ENCODE results near the gene ARHGEF2. TPM values are rescaled to one million over a fixed set of nuclear protein-coding genes. Genes with fewer than 3 reads are reported as not detected.
A peak's percentile ranks its signal among the peaks of the same experiment; 100 is the strongest.

The ARHGEF2 gene
- total and polyA plus RNA-seq, 9 of the 15 experiments (the other 6 are each of a cell fraction or from before 2014, with no cell fraction given) = 7.1 to 162 (median 62.2) TPM

DNA sequence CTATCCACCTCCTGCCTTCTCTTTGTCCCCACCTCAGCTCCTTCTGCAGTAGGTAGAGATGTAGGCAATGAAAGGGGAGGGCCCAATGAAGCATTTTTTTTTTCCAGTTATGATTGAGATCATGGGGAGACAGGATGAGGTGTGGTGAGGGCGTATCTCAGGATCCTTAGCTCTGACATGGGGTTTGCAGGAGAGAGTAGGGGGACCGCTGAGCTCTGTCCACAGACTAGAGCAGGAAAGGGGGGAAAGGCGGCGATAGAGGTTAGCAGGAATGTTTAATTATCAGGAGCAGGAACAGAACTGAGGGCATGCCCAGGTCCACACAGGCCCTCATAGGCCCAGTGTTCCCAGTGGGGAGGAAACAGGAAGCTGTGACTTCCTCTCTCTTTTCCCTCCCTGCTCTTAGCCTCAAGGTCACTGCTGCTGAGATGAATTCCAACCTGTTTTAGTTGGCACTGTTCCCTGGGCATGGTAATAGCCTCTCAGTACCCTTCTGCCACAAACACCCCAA is 37.8 kb downstream of the ARHGEF2 start (continued):
- TF ChIP-seq ZBTB9 (CRISPR knock-in tag; IDR thresholded peaks at IDR 0.05) = 0 out of 2 replicates have a peak, but pooled peaks have one; percentile 32
- TF ChIP-seq, protein P1, sequence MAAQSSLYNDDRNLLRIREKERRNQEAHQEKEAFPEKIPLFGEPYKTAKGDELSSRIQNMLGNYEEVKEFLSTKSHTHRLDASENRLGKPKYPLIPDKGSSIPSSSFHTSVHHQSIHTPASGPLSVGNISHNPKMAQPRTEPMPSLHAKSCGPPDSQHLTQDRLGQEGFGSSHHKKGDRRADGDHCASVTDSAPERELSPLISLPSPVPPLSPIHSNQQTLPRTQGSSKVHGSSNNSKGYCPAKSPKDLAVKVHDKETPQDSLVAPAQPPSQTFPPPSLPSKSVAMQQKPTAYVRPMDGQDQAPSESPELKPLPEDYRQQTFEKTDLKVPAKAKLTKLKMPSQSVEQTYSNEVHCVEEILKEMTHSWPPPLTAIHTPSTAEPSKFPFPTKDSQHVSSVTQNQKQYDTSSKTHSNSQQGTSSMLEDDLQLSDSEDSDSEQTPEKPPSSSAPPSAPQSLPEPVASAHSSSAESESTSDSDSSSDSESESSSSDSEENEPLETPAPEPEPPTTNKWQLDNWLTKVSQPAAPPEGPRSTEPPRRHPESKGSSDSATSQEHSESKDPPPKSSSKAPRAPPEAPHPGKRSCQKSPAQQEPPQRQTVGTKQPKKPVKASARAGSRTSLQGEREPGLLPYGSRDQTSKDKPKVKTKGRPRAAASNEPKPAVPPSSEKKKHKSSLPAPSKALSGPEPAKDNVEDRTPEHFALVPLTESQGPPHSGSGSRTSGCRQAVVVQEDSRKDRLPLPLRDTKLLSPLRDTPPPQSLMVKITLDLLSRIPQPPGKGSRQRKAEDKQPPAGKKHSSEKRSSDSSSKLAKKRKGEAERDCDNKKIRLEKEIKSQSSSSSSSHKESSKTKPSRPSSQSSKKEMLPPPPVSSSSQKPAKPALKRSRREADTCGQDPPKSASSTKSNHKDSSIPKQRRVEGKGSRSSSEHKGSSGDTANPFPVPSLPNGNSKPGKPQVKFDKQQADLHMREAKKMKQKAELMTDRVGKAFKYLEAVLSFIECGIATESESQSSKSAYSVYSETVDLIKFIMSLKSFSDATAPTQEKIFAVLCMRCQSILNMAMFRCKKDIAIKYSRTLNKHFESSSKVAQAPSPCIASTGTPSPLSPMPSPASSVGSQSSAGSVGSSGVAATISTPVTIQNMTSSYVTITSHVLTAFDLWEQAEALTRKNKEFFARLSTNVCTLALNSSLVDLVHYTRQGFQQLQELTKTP (IDR thresholded peaks at IDR 0.05; ENCODE audit: low read depth in 1 of 2, partially characterized antibody in 2 of 2) = no peak
- TF ChIP-seq CUX1 (CRISPR knock-in tag; IDR thresholded peaks at IDR 0.05) = no peak
- TF ChIP-seq, protein P2, sequence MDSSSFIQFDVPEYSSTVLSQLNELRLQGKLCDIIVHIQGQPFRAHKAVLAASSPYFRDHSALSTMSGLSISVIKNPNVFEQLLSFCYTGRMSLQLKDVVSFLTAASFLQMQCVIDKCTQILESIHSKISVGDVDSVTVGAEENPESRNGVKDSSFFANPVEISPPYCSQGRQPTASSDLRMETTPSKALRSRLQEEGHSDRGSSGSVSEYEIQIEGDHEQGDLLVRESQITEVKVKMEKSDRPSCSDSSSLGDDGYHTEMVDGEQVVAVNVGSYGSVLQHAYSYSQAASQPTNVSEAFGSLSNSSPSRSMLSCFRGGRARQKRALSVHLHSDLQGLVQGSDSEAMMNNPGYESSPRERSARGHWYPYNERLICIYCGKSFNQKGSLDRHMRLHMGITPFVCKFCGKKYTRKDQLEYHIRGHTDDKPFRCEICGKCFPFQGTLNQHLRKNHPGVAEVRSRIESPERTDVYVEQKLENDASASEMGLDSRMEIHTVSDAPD (CRISPR knock-in tag; IDR thresholded peaks at IDR 0.05) = no peak
- no peak for TF ChIP-seq ARID1B (IDR thresholded peaks at IDR 0.05)
- no peak for TF ChIP-seq SIX5 (IDR thresholded peaks at IDR 0.05; ENCODE audit: borderline replicate concordance in 1 of 2, insufficient read depth in 1 of 2, low read depth in 1 of 2, low read length in 2 of 2)
- TF ChIP-seq IFI16 (CRISPR knock-in tag; IDR thresholded peaks at IDR 0.05) = no peak
- TF ChIP-seq ADNP (tag; IDR thresholded peaks at IDR 0.05) = no peak
- TF ChIP-seq GABPB1 (CRISPR knock-in tag; IDR thresholded peaks at IDR 0.05) = no peak
- TF ChIP-seq ATF7 (IDR thresholded peaks at IDR 0.05) = no peak; the same call in 1 of the 2 replicates
- no peak for TF ChIP-seq SRSF3 (IDR thresholded peaks at IDR 0.05; ENCODE audit: insufficient read depth, low read length)
- TF ChIP-seq ESRRA (IDR thresholded peaks at IDR 0.05; ENCODE audit: borderline replicate concordance, low read depth) = peak; percentile 87
- TF ChIP-seq, protein P3, sequence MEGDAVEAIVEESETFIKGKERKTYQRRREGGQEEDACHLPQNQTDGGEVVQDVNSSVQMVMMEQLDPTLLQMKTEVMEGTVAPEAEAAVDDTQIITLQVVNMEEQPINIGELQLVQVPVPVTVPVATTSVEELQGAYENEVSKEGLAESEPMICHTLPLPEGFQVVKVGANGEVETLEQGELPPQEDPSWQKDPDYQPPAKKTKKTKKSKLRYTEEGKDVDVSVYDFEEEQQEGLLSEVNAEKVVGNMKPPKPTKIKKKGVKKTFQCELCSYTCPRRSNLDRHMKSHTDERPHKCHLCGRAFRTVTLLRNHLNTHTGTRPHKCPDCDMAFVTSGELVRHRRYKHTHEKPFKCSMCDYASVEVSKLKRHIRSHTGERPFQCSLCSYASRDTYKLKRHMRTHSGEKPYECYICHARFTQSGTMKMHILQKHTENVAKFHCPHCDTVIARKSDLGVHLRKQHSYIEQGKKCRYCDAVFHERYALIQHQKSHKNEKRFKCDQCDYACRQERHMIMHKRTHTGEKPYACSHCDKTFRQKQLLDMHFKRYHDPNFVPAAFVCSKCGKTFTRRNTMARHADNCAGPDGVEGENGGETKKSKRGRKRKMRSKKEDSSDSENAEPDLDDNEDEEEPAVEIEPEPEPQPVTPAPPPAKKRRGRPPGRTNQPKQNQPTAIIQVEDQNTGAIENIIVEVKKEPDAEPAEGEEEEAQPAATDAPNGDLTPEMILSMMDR (IDR thresholded peaks at IDR 0.05 in 2 of 3, conservative IDR thresholded peaks at IDR 0.05 in 1 of 3; ENCODE audit: insufficient read depth in 2 of 3, low read depth in 1 of 3, low read length in 3 of 3) = no peak

Measured in K562 (cell line).